CD4-positive, alpha-beta T cell treated with Interleukin-21 for 1 hour (primary cell): ENCODE data around the gene SERPINB5.
"Not testable (repeated sequence)": the region's sequence is repeated elsewhere in the genome, so short reads cannot be mapped to it uniquely, and the experiment has no call there.

Source experiments
- DNase-seq: peaks from one replicate; pipeline ENCODE4 v3.0.0-alpha.2; 2020

The SERPINB5 gene, protein sequence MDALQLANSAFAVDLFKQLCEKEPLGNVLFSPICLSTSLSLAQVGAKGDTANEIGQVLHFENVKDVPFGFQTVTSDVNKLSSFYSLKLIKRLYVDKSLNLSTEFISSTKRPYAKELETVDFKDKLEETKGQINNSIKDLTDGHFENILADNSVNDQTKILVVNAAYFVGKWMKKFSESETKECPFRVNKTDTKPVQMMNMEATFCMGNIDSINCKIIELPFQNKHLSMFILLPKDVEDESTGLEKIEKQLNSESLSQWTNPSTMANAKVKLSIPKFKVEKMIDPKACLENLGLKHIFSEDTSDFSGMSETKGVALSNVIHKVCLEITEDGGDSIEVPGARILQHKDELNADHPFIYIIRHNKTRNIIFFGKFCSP

DNA sequence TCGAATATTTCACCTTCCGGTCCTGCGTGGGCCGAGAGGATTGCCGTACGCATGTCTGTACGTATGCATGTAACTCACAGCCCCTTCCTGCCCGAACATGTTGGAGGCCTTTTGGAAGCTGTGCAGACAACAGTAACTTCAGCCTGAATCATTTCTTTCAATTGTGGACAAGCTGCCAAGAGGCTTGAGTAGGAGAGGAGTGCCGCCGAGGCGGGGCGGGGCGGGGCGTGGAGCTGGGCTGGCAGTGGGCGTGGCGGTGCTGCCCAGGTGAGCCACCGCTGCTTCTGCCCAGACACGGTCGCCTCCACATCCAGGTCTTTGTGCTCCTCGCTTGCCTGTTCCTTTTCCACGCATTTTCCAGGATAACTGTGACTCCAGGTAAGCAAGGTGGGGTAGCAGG lies at the start of gene SERPINB5:
SERPINB5 (plus strand) TSS at position 291 of the 400 bp plus-strand sequence. CDS start 7,471 bp downstream, outside the sequence.
- no peak for DNase-seq

DNA sequence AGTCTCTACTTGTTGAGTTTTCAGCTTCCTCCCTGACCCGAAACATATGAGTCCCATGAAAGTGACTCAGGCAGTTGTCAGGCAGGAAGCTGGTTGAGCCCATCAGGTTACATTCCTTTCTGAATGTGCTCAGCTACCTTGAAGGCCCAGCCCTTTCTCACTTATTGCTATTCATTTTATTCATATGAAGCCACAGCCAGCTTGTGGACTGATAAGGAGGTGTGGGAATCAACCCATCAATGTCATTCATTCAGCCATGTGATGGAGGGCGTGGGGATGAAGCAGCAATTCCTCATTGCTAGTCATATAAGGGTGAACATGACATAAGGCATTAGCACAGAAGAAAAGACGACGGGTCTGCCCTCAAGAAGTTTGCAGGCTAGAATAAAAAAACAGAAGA lies 49.2 kb upstream of the SERPINB5 start:
- DNase-seq: no peak

- DNase-seq: no peak
Observed at GRCh38 chr18:63430526-63430925, 46.2 kb upstream of the SERPINB5 start.

GRCh38 chr18:63431180-63431579 lies 45.6 kb upstream of the SERPINB5 start:
- no peak for DNase-seq

DNA sequence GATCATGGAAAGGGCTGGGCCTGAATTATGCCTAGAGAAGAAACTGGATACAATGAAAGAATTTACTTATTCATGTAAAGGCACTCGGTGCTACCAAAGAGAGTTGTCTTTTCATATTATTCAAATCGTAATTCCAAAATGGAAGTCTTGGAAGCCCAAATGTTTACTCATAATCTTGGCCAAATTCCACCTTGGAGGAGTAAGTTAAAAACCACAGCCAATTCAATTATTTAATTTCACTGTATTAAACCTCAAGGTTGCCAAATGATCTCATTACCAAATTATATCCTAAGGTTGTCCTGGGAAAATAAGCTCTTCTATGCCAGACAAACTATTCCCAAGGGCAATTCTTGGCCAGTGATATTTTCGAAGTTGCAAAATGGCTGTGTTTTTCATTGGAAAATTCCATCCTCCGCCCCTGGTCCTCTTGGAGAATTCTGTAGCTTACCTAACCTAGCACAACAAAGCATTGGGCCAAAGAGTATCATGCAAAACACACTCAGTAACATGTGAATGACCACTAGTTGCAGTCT lies 43.4 kb upstream of the SERPINB5 start:
- DNase-seq: no peak

- no peak for DNase-seq
Observed at GRCh38 chr18:63438181-63438580, 38.6 kb upstream of the SERPINB5 start.

GRCh38 chr18:63439334-63439733 lies 37.4 kb upstream of the SERPINB5 start:
- peak; percentile 66 for DNase-seq

DNA sequence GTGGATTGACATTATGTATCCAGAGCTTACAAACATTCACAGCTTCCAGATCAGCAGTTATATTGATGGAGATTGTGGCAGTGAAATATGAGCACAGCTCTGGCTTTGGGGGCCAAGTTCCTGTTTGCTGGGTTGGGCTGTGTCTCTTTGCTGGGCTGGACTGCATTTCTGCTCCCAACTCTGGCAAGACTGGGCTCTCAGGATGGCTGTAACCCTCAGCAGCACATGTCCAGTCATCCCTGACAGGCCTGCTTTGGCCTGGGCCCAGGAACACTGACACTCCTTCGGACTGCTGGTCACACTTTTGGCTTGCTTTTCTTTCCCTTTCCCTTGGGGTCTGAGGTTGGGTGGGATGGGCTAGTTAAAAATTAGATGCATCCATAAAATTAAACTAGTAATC lies 36.5 kb upstream of the SERPINB5 start:
- no peak for DNase-seq

- no peak for DNase-seq
Observed at GRCh38 chr18:63440881-63441280, 35.9 kb upstream of the SERPINB5 start.

- DNase-seq: no peak
Observed at GRCh38 chr18:63443829-63444228, 32.9 kb upstream of the SERPINB5 start.

- peak; percentile 21 for DNase-seq
Observed at GRCh38 chr18:63444580-63444979, 32.2 kb upstream of the SERPINB5 start.

DNA sequence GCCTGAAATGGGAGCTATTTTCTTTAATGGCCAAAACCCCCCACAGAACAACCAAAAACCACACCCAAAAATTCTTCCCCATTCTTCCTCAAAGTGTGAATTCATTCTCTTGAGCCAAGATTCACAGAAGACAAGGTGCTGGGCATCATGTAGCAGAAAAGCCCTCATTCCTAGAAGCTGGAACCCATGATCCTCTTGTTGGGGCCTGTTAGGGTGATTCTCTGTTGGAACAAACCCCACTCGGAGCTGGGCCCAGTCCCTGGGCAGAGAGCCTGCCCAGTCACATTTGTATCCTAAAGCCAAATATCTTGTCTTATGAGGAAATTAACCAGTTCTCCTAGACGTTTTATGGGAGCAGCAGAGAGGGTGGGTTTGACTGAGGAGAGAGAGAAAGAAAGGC lies 31.7 kb upstream of the SERPINB5 start:
- no peak for DNase-seq

DNA sequence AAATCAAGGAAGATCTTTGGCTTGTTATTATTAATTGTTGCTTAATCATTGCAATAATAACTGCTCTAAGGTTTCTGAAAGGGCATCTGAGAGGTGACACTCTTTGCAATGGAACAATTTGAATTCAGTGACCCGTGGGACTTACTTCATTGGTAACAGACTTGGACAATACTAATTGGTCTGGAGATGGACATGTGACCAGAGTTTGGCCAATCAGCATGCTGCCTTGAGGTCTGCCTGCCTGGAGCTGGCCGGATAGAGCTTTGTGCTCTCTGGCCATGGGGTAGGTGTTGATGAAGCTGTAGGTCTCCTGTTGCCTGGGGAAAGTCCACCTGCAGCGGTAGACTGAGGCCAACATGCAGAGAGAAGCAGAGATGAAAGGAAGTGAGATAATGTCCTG lies 30.5 kb upstream of the SERPINB5 start:
- DNase-seq: no peak

DNA sequence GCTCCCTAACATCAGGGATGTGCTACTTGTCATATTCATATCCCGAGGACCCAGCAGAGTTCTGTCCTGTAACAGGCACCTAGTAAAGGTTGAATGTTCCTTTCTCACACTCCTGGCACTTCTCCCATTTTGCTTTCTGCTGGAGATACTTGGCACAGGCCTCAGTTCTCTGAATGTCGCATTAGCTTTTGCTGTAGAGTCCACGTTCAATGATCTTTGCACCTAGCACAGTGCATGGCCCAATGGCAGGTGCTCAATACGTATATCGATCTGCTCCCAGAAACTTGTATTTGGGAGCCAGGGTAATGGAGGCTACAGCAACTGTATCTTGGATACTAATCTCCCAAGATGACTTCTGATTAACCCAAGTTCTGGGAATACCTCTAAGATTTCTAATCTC lies 29.7 kb upstream of the SERPINB5 start:
- no peak for DNase-seq

DNA sequence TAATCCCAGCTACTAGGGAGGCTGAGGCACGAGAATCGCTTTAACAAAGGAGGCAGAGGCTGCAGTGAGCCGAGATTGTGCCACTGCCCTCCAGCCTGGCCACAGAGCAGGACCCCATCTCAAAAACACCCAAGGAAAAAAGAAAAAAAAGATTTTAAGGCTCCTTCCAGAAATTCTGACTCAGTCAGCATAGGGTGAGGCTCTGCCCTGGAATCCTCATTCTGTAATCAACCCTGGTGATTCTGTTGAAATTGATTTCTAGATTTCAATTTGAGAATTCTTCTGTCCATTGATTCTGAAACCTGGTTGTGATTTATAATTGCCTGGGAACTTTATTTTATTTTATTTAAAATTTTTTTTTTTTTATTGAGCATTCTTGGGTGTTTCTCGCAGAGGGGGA lies 27.3 kb upstream of the SERPINB5 start:
- no peak for DNase-seq

- DNase-seq: no peak
Observed at GRCh38 chr18:63451799-63452660, 24.7 kb upstream of the SERPINB5 start.

DNA sequence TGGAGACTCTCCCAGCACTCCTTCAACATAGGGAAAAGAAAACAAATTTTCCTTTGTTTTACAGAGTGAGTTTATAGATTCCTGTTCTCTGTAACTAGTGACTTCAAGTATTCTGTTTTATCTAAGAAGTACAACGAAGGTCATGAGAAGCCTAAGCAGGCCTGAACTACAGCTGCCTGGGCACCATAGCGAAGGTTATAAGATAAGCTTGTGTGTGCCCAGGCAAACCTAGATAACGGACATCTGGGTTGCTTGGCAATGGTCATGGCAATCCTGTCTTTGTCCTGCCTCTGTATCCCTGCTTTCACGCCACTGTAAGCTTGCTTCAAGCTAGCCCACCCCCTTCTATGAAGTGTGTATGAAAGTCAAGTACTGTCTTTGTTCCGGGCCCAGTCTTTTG lies 24.0 kb upstream of the SERPINB5 start:
- DNase-seq: not testable (repeated sequence)

DNA sequence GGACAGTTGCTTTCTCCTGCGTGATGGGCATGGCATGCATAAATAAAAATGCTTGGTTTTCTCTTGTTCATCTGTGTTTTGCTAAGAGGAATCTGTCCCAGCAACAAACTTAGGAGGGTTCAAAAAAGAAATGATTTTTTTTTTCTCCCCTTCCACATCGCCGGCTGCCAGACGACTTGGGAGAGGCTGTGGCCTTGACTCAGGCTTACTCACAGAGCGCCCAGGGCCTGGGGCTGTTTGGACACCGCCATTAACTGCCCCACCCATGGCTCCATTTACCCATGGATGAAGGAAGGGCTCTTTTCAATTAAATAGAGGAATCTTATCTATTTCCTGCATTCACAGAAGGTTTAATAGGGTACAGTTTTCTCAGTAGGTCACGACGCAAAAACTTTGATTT lies 22.3 kb upstream of the SERPINB5 start:
- no peak for DNase-seq

DNA sequence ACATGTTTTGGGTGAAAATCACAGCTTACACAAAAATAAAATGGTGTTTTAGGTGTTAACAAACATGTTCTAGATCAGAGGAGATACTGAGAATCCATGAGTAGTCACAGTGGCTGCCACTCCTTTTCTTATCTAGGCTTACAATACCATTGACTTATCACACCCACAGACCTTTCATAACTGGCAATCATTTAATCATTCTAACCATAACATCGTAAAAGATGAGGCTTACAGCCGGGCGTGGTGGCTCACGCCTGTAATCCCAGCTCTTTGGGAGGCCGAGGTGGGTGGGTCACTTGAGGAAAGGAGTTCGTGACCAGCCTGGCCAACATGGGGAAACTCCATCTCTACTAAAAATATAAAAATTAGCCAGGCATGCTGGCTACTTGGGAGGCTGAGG lies 18.8 kb upstream of the SERPINB5 start:
- no peak for DNase-seq

DNA sequence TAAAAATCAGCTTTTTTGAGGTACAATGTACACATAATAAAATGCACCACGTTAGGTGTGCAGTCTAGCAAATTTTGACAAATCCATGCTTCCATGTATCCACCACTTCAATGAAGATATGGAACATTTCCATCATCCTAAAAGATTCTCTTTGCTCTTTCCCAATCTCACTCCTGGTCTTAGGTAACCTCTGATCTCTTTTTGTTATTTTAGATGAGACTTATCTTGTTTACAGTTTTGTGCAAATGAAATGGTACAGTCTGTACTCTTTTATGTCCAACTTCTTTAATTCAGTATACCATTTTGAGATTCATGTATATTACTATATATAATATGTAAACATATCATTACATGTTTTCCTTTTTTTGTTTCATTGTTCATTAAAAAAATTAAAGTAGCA lies 16.3 kb upstream of the SERPINB5 start:
- DNase-seq: no peak

- DNase-seq: no peak
Observed at GRCh38 chr18:63464434-63464833, 12.3 kb upstream of the SERPINB5 start.

GRCh38 chr18:63465059-63465458 lies 11.7 kb upstream of the SERPINB5 start:
- DNase-seq: no peak

- DNase-seq: no peak
Observed at GRCh38 chr18:63467699-63468098, 9.1 kb upstream of the SERPINB5 start.

GRCh38 chr18:63468575-63468974 lies 8.2 kb upstream of the SERPINB5 start:
- DNase-seq: no peak
